Stimulated activated CD8-positive, alpha-beta memory T cell treated with anti-CD3 and anti-CD28 coated beads, Interleukin-4, amount 100 ng/mL, for 48 hours (primary cell): ENCODE results near the gene ERBB4.

Source experiments
- DNase-seq: peaks from one replicate; pipeline ENCODE4 v3.0.0-alpha.2; 2020

ERBB4 gene

GRCh38 chr2:211367711-211368110 lies 1170.9 kb downstream of the ERBB4 start:
- no peak for DNase-seq

DNA sequence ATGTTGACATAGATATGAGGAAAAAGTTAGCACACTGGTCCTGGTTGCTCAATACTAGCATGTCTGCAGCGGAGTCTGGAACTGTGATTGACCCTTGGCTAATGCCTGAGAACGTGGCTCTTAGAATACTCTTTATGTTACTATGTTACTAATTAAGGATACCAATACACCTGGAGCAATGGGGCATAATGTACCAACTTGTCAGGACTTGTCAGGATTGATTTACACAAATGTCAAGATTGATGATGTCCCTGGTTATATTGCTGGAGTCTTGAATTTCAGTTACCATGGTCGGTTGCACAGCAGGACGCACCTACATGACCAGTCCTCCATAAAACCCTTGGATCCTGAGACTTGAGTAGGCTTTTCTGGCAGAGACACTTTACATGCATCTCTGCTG lies 1171.3 kb downstream of the ERBB4 start:
- no peak for DNase-seq

- DNase-seq = no peak
These were observed 1173.7 kb downstream of the ERBB4 start for GRCh38 chr2:211364911-211365310.

DNA sequence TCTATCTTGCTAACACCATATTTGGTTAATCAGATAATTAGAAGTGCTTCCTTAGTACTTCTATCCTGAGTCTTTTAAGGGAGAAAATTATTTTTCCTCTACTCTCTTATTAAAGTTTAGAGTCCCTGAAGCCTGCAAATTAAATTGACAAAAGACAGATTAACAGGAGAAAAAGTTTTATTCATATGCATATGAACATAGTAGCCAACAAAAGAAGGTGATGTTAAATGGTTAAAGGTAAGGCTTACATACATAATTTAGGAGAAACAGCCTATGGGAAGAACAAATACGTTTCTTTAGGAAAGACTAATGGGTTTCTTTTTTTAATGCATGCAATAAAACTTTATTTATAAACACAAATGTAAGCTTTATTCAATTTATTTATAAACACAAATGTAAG lies 1177.2 kb downstream of the ERBB4 start:
- no peak for DNase-seq

- no peak for DNase-seq
These were observed 1179.3 kb downstream of the ERBB4 start for GRCh38 chr2:211359347-211359746.

- no peak for DNase-seq
These were observed 1180.1 kb downstream of the ERBB4 start for GRCh38 chr2:211358504-211358903.

- DNase-seq = no peak
These were observed 1184.1 kb downstream of the ERBB4 start for GRCh38 chr2:211354481-211354880.

- no peak for DNase-seq
These were observed 1186.6 kb downstream of the ERBB4 start for GRCh38 chr2:211351987-211352386.

DNA sequence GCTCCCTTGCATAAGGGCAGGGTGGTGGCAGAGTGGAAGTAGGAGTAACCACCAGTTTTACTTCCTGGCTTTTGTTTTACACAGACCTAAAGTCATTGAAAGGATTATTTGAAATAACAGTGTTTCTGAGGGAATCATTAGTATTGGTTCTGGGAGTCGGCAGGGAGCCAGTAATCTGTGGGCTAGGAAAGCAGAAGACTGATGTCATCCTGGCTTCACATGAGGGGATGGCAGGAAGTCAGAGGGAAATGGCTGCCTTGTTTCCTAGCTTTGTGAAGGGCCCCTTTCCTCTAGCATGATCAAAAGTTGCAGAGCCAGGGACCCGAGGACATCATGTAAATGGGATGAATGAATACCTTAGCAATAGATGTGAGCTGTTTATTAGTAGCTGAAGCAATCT lies 1189.6 kb downstream of the ERBB4 start:
- DNase-seq = no peak

DNA sequence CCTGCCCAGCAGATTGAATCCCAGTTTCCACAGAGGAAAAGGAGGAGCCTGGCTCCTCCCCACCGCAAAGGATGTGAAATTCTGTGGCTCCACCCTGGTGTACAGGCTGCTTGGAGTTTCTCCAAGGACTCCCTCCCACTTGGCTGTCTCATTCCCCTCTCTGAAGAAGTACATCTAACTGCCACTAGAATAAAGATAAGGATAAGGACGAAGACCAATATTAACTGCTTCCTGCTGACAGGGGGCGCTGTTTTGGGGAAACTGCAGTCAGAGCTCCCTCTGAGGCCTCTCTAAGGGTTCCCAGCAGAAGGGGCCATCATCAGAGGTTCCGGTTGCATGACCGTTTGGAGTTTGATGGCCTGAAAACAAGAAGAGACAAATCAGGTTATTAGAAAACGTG lies 1191.3 kb downstream of the ERBB4 start:
- no peak for DNase-seq

- no peak for DNase-seq
These were observed 1194.3 kb downstream of the ERBB4 start for GRCh38 chr2:211344289-211344688.

DNA sequence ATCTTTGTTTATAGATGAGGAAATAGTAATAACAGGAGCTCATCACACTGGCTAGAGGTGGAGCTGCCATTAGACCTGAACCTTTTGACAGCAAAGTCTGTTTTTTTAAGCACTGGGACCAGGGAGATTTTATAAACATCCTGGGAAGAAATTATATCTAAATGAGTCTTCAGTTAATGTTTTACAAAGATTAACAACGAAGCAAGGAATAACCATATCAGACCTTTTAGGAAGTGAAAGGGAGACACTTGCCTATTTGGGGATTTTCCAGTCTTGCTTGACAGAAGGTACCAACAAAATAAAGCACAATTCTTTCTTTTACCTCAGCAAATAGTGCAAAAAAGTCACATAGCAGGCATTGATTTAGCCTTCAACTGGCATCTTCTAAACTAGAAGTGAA lies 1205.2 kb downstream of the ERBB4 start:
- no peak for DNase-seq

- DNase-seq = no peak
These were observed 1206.9 kb downstream of the ERBB4 start for GRCh38 chr2:211331736-211332135.

- DNase-seq = no peak
These were observed 1208.7 kb downstream of the ERBB4 start for GRCh38 chr2:211329882-211330281.

GRCh38 chr2:211329421-211329820 lies 1209.2 kb downstream of the ERBB4 start:
- no peak for DNase-seq

DNA sequence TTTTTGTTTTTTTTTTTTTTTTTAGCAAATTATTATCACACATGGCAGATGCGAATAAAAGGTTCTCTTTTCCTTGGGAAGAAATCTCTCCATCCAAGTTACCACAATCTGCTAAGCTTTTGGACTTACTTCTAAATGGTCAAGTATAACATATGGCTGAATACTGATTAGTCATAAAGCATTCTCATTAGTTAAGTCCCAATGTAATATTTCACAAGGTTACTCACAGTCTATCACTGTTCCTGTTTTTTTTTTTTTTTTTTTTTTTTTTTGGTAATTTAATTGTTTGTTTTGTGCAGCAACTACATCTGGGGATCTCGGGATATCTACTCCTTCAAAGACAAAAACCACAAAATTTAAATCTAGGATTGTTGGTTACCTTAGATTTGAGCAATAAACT lies 1210.5 kb downstream of the ERBB4 start:
- no peak for DNase-seq
